T-helper 1 cell treated with Interleukin-12 subunit alpha and Interleukin-12 subunit beta and Interleukin-4 antibody, amounts not matched to agents 30 ng/mL and 1 ng/mL, for 36 hours (primary cell): Measurements from ENCODE around the gene SERPINB4. TPM values are rescaled to one million over a fixed set of nuclear protein-coding genes. Genes with fewer than 3 reads are reported as not detected.

Experiments
- intact Hi-C: fragments of 100-400 bp; cut with micrococcal nuclease; formaldehyde crosslinking; loops from one replicate; pipeline ENCODE4 v1.15.1; 2024
- total RNA-seq: library from RNA; stranded (reverse); gene quantifications from 2 replicates; pipeline ENCODE4 v1.2.3, GENCODE V29; 2022

Gene SERPINB4
- total RNA-seq, 1 donor from 2014 or later: not detected

GRCh38 chr18:63627819-63628218 lies 16.2 kb downstream of the SERPINB4 start:
- intact Hi-C loops: no loop called here

GRCh38 chr18:63626431-63626830 lies 17.6 kb downstream of the SERPINB4 start:
- intact Hi-C loops: no loop called here

DNA sequence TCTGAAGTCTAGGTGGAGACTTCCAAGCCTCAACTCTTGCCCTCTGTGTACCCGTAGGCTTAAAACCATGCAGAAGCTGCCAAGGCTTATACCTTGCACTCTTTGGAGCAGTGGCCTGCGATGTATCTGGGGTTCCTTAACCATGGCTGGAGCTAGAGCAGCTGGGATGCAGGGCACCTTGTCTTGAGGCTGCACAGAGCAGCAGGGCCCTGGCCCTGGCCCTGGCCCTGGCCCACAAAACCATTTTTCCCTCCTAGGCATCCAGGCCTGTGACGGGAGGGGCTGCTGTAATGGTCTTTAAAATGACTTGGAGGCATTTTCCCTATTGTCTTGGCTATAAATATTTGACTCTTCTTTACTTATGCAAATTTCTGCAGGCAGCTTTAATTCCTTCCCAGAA lies 19.2 kb downstream of the SERPINB4 start:
- intact Hi-C loops: no loop called here

GRCh38 chr18:63619661-63620060 lies 24.4 kb downstream of the SERPINB4 start:
- intact Hi-C loops: no loop called here

GRCh38 chr18:63617915-63618234 lies 26.2 kb downstream of the SERPINB4 start:
- intact Hi-C loops: no loop called here

- intact Hi-C loops: no loop called here
Observed at GRCh38 chr18:63617049-63617914, 26.8 kb downstream of the SERPINB4 start.

GRCh38 chr18:63613420-63613819 lies 30.6 kb downstream of the SERPINB4 start:
- intact Hi-C loops: no loop called here

GRCh38 chr18:63606526-63606925 lies 37.5 kb downstream of the SERPINB4 start:
- intact Hi-C loops: no loop called here

- intact Hi-C loops: no loop called here
Observed at GRCh38 chr18:63604791-63605567, 39.1 kb downstream of the SERPINB4 start.

DNA sequence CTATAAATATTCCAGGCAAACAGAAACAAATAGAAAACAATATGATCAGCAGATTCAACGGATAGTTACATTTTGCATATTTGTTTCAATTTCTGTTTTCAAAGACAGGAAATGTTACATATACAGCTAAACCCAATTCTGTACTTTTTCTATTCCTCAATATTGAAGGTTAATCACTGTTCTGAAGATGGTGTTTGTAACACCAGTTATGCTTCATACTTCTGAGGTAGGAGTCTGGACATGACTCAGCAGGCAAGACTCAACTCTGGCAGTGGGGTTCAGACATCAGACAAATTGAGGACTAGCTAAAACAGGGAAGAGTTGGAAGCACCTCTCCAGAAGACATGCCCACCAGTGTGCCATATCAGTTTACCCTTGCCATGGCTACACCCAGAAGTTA lies 40.3 kb downstream of the SERPINB4 start:
- intact Hi-C loops: no loop called here

- intact Hi-C loops: no loop called here
Observed at GRCh38 chr18:63603355-63603754, 40.7 kb downstream of the SERPINB4 start.

- intact Hi-C loops: no loop called here
Observed at GRCh38 chr18:63596964-63597363, 47.1 kb downstream of the SERPINB4 start.

GRCh38 chr18:63592471-63592870 lies 51.6 kb downstream of the SERPINB4 start:
- intact Hi-C loops: no loop called here

DNA sequence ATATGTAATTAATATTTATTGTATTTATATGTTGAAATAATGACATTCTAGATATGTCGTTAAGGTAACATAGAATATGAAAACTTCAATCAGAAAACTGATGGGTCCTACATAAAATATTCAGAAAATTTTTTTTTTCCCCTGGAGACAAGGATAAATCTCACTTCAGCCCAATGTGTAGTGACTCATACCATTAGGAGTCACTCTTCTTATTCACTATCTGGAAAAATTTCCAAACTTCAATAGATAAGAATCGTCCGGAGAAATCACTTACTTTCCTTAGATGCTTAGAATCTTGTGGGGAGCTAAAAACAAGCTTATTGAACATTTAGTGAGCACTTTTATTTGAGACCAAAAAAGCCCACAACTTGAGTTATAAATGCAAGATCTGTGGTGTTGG lies 52.3 kb downstream of the SERPINB4 start:
- intact Hi-C loops: no loop called here

DNA sequence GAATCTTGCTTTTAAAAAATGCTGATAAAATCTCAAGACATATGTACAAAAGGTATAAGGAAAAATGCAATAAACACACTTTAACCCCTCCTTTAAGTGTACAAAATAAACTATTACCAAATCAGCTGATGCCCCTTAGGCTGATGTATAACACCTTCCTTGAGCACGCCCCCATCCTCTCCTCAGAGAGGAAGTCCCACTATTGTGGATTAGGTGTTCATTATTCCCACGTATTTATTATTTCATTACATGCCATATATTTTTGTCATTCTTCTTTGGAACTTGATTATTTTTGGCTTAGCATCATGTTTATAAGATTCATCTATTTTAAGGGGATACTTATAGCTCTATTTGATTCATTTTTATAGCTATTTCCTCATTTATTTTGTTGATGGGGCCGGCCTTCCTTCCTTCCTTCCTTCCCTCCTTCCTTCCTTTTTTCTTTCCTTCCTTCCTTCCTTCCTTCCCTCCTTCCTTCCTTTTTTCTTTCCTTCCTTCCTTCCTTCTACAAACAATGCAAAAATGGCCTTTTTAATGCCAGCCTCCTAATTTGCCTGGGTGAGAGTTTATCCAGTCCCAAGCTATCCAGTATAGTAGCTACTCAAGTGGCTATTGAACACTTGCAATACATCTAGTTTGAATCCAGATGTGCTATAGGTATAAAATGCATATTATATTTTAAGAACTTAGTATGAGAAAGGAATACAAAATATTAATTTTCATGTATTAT lies 52.9 kb downstream of the SERPINB4 start:
- intact Hi-C loops: no loop called here

- intact Hi-C loops: no loop called here
Observed at GRCh38 chr18:63590373-63590772, 53.7 kb downstream of the SERPINB4 start.

DNA sequence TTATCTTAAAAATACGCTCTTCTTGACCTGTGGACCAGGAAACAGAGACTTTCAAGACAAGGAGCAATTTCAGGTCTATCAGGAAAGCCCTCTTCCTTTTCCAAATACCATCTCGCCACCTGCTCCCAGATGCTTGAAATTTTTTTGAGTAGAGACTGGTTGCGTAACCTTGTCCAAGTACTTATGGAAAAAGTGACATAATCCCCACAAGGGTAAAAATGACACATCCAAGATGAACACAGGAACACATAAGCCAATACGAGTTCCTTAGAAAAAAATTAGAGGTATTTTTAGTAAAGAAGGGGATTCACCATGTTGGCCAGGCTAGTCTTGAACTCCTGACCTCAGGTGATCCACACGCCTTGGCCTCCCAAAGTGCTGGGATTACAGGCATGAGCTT lies 55.1 kb downstream of the SERPINB4 start:
- intact Hi-C loops: no loop called here

Other genes with a start within 250 kb of the SERPINB4 start
- 86.6 and 87.4 TPM in 2 replicates for gene VPS4B, start 221.8 kb downstream of the SERPINB4 start, total RNA-seq
- not detected in 2 replicates for gene SERPINB5, start 167.3 kb downstream of the SERPINB4 start, total RNA-seq
- not detected in 2 replicates for gene SERPINB12, start 101.9 kb downstream of the SERPINB4 start, total RNA-seq
- not detected in 2 replicates for gene SERPINB13, start 56.9 kb downstream of the SERPINB4 start, total RNA-seq
- not detected in 2 replicates for gene SERPINB3, start 17.6 kb upstream of the SERPINB4 start, total RNA-seq
- gene SERPINB11, start 58.7 kb upstream of the SERPINB4 start, total RNA-seq: not detected in 2 replicates
- gene SERPINB7, start 131.2 kb upstream of the SERPINB4 start, total RNA-seq: not detected in 2 replicates
- gene SERPINB2, start 243.4 kb upstream of the SERPINB4 start, total RNA-seq: not detected in 2 replicates